Hypothalamus (tissue), 51 donors: ENCODE results near the gene GSAP.
A peak's percentile ranks its signal among the peaks of the same experiment; 100 is the strongest.
"Not testable (repeated sequence)": the region's sequence is repeated elsewhere in the genome, so short reads cannot be mapped to it uniquely, and the experiment has no call there.

Experiments used
- DNase-seq, 51 donors: peaks; one replicate each; lab custom pipeline; 2025; lab: John Stamatoyannopoulos, UW

The GSAP gene

GRCh38 chr7:77415823-77416620 lies at the start of gene GSAP:
TSS of gene GSAP (minus strand) at chr7:77416349. CDS start at chr7:77416321, 28 bp downstream.
- peak in 38 of 51 donors; percentile 26 to 72 (median 42) for DNase-seq

GRCh38 chr7:77465256-77465655 lies 49.1 kb upstream of the GSAP start:
- DNase-seq = no peak

- DNase-seq = no peak
Measured at GRCh38 chr7:77464589-77464988, 48.4 kb upstream of the GSAP start.

DNA sequence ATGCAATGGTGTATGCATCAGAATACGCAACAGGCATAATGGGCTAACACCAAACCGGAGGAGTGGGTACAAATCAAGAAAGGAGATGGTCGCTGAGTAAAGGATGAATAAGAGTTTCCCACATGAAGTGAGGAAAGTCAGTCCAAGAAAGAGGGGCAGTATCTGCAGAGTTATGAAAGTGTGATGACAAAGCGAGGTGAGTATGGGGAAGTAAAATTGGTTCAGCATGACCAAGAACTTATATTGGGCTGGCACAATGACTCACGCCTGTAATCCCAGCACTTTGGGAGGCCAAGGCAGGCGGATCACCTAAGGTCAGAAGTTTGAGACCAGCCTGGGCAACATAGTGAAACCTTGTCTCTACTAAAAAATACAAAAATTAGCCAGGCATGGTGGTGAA lies 47.5 kb upstream of the GSAP start:
- not testable (repeated sequence) for DNase-seq

DNA sequence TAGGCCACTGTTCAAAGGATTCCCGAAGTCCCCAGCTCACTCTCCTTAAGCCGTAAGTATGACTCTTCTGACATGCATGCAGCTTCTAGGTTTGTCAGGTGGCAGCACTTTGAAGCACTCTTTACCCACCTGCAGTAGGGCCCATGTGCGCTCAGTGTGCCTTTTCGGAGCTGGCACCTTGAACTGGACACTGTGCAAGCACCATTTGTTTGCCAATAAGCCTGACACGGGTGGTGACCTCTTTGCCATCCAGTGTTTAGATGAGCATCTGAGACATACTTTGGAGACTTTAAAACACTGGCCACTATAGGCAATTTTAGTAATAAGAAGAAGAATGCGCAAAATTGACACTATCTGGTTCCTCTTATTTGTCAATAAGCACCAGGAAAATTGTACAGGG lies 45.7 kb upstream of the GSAP start:
- no peak for DNase-seq

GRCh38 chr7:77461246-77461645 lies 45.1 kb upstream of the GSAP start:
- no peak for DNase-seq

DNA sequence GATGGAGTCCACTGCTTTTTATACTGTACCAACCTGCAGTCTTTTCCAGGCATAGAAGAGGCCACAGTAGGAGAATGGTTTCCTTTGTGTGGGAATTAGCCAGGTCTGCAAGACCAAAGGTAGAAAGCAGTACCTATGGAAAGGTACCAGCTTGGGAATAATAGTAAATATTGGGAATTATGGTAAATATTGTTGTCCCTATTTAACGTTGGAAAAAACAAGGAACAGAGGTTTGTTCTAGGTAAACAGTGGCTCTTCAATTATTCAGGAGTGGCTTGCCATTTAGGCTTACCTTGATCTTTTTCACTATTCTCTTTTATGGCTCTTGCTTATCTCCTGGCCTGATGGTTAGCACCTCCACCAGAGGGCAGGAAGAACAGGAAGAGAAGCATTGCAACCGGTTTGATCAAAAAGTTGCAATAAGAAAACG lies 43.9 kb upstream of the GSAP start:
- no peak for DNase-seq

- no peak for DNase-seq
Measured at GRCh38 chr7:77459311-77459726, 43.2 kb upstream of the GSAP start.

DNA sequence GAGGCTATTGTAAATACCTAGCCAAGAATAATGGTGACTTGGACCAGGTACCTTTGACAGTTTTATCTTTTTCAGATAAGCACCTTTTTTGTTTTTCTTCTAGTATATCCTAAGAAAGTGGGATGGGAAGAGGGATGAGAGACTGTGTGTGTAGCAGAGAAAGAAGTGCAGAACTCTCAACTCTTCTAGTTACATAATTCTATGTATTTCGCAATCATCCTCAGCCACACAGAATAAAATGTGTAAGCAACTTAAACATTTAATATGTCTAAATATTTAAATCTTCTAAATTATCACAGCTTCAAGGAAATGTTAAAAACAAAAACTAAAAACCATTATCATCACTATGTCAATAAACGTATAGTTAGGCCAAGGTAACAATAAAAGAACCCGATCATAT lies 42.6 kb upstream of the GSAP start:
- DNase-seq = no peak

- no peak for DNase-seq
Measured at GRCh38 chr7:77457779-77458178, 41.6 kb upstream of the GSAP start.

GRCh38 chr7:77456696-77457095 lies 40.5 kb upstream of the GSAP start:
- DNase-seq = no peak

DNA sequence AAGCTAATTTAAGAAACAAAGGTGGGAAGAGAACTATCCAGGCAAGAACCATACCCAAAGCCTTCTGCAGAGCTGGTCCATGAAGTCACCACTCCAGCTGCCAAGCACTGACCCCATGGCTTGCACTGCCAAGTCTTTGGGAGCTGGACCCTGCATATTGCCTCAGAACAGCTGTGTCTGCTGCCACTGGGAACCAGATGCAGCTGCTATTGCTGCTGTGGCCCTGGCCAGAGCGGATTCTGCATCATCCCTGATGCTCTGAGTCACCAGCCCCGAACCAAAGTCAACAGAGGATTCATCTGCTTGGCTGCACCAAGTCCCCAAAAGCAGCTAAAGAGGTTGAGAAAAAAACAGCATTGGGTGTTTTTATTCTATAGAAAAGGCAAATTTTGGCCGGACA lies 39.2 kb upstream of the GSAP start:
- DNase-seq = peak in 28 of 51 donors; percentile 2 to 73 (median 28)

DNA sequence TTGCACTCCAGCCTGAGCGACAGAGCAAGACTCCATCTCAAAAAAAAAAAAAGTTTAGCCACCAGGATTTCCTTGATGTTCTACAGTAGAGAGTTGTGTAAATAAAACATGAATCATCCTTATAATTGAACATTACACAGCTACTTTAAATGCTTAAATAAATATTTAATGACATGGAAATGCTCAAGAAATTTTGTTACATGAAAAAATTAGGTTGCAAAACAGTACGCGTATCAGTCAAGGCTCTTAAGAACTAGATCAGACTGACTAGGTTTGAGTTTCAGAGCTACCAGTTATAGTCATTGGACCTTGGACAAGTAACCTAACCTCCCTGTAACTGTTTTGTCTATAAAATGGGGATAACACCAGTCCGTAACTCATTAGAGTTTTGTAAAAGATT lies 38.7 kb upstream of the GSAP start:
- no peak for DNase-seq

GRCh38 chr7:77453531-77453930 lies 37.4 kb upstream of the GSAP start:
- peak in 2 of 51 donors; percentile 36 to 56 for DNase-seq

DNA sequence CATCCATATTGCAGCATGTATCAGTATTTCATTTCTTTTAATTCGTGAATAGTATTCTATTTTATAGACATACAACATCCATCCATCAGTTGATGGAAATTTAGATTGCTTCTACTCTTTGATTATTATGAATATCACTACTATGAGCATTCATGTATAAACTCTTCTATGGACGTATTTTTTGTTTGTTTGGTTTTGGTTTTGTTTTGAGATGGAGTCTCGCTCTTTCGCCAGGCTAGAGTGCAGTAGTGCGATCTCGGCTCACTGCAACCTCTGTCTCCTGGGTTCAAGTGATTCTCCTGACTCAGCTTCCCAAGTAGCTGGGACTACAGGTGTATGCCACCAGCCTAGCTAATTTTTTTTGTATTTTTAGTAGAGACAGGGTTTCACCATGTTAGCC lies 35.8 kb upstream of the GSAP start:
- not testable (repeated sequence) for DNase-seq

DNA sequence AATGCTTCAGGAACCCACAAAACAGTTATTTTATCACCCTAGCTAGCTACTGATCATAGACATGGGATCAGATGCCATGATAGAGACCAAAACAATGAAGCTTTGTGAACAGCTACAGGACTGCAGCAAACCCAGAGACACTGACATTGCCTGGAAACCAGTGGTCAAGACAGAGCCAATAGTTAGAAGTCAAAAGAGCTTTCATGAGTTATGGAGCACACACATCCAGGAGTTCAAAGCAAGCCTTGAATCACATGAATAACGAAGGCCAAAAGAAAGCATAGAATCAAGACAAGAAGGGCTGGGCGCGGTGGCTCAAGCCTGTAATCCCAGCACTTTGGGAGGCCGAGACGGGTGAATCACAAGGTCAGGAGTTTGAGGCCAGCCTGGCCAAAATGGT lies 34.5 kb upstream of the GSAP start:
- DNase-seq = peak in 15 of 51 donors; percentile 5 to 72 (median 39)

DNA sequence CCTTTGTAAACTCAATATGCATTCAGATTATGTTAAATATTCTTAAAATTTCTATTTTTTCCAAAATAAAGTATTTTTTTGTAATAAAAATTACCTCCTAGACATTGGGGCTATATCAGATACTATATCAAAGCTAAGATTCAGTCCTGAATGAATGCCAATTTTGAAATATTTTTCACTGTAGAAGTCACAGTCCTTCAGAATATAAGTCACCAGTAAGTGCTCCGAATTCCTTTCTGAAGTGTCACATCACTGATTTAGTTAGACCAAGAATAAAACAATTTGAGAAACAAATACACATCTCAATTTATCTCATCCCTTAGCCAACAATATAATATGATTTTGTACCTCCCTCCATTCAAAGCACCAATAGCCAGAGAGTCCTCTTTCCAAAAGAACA lies 33.9 kb upstream of the GSAP start:
- no peak for DNase-seq

DNA sequence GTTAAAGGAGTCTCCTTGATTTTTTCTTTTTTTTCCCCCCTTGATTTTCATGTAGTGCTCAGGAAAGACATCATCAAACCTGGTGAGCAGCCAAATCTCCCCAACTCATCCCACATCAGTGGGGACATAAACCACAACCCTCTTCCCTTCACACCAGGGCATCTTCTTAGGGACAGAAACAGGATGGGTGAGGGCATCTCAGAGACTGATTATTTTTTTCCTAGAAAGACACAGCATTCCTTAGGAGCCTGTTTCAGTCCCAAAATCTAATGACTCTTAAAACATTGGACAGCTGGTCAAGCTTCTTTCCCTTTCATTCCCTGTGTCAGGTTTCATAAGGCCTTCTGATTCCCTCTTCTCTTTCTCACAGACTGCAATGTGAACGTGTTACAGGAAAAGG lies 31.5 kb upstream of the GSAP start:
- DNase-seq = no peak

- DNase-seq = peak in 2 of 51 donors; percentile 9 to 18
Measured at GRCh38 chr7:77444123-77444522, 28.0 kb upstream of the GSAP start.

DNA sequence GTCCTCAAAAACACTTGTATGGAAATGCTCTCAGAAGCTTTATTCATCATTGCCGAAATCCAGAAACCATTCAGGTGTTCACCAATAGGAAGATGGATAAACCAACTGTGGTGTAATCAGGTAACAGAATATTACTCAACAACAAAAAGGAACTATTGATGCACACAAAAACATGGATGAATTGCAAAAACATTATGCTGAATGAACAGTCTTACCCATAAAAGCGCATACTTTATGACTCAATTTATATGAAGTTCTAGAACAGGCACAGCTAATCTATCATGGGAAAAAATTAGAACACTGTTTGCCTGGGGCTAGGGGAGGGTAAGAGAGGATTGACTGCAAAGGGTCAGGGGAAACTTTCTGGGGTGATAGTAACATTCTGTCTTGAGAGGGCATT lies 26.9 kb upstream of the GSAP start:
- DNase-seq = no peak

- DNase-seq = no peak
Measured at GRCh38 chr7:77442636-77443035, 26.5 kb upstream of the GSAP start.

DNA sequence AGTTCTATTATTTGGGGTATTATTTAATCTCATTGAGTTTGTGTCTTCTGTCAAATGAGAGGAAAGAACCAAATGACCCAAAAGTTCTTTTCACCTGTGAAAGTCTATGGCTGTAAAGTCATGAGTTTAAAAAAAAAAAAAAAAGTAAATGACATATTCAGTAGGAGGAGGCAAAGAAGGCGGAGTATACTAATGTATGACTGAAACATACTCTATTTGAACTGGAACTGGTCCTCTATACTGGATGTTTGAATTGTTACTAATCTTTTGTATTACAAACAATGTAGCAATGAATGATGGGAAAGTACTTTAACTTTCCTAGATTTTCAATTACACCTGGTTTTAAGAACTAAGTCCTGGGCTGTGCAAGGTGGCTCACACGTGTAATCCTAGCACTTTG lies 24.9 kb upstream of the GSAP start:
- no peak for DNase-seq

DNA sequence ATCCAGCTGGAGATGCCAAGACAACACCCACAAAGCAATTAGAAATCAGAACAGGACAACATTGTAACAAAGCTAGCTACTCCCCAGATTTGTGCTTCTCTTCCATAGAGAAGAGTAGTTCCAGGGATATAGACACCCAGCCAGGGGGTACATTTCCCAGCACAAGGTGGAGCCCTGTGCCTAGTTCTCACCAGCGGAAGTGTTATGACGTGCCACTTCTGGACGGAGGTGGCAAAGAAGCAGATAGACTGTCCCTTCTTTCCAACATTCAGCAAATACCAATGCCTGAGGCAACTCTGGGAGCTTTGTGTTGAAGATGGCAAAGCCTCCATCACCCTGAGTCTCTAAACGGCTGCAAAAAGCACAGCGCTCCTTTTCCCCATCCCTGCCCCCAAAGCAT lies 23.4 kb upstream of the GSAP start:
- DNase-seq = peak in 29 of 51 donors; percentile 3 to 71 (median 40)
